NCI-H1694 treated with DMSO at 0.1 percent for 48 hours (cell line): Measurements from ENCODE around the gene SLC6A13.
"Not testable (repeated sequence)": the region's sequence is repeated elsewhere in the genome, so short reads cannot be mapped to it uniquely, and the experiment has no call there.

ENCODE experiments used
- DNase-seq: peaks from one replicate; lab custom pipeline; 2025; lab: John Stamatoyannopoulos, UW

The SLC6A13 gene

DNA sequence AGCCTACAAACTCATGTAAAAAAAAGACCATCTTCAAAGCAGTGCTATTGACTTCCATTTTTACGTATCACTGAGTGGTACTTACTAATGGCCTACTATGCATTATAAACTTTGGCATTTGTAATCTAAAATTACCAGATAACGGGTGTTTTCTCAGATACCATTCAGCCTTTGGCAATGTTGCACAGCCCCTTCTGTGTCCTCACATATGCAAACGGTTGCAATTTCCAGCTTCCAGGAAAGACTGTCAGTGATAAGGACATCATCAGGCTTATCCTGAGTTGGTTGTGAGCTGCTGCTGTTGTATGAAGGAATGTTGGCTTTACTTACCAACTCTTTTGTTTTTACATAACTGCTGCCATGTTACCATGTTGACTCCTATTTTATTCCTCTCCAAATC lies 1.6 kb upstream of the SLC6A13 start:
- no peak for DNase-seq

DNA sequence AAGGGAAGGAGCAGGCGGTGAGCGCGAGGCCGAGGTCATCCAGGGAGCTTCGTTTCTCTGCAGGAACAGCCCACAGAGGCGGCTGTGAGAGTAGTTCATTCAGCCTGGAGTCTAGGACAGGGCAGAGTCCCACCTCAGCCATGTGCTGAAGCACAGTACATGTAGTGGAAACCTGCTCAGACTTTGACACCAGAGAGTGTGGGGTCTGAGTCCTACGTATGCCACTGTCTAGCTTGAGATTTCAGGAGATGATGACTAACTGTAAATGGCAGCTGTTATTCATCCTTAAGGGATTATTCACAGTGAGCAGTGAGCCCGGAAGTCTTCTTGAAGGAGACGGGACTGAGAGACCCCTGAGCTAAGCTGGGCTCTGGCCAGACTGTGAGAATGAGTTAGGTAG lies 938 bp upstream of the SLC6A13 start:
- DNase-seq: no peak

- DNase-seq: no peak
Measured at GRCh38 chr12:262113-262512, 523 bp downstream of the SLC6A13 start.

GRCh38 chr12:257521-258321 lies 4.9 kb downstream of the SLC6A13 start:
- DNase-seq: no peak

- no peak for DNase-seq
Measured at GRCh38 chr12:256958-257357, 5.7 kb downstream of the SLC6A13 start.

GRCh38 chr12:256225-256624 lies 6.4 kb downstream of the SLC6A13 start:
- no peak for DNase-seq

DNA sequence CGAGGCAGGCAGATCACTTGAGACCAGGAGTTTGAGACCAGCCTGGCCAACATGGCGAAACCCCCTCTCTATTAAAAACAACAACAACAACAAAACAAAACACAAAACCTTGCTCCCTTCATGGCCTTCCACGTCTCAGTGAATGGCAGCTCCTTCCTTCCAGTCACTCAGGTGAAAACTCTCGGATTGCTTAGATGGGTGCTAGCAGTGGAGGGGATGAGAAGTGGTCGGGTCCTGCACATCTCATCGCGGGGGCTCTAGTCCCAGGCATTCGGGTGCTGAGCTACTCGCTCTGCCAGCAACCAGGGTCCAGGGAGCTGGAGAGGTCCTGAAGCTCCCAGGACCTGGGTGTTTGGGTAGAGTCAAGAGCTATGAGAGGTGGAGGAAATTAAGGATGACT lies 7.7 kb downstream of the SLC6A13 start:
- DNase-seq: no peak

DNA sequence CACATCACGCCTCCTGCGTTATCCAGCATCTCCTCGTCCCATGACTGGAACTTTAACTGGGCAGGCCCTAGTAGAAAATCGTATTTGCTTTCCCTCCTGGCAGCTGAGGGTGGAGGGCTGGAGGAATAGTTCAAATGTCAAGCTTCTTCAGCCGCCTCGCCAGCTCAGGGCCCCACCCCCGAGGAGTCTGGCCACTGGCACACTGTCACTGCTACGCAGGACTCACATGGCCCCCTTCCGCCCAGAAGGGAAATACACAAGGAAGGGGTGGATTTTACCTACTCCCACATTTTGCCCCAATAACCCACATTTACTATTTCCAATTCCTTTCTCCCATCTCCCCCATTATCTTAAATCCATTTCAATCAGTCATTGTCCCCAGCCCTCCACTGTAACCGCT lies 8.6 kb downstream of the SLC6A13 start:
- no peak for DNase-seq

- no peak for DNase-seq
Measured at GRCh38 chr12:253116-253831, 9.4 kb downstream of the SLC6A13 start.

DNA sequence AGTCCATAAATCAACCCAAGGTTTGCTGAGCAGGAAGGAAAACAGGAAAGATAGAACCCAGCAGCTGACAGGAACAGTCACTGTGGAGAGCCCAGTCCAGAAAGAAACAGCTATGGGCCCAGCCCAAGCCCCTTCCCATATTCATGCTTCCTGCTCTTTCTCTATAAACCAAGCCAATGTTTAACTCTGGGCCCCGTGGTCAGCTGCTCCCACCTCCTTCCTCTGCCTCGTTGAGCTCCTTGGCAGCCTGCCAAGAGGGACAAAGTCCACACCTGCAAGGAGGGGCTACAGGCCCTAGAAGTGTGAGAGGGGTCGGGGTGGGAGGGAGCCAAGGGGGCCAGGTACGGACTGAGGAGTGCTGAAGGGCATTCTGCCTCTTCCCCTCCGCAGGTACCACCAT lies 10.0 kb downstream of the SLC6A13 start:
- DNase-seq: no peak

- DNase-seq: no peak
Measured at GRCh38 chr12:247271-247670, 15.4 kb downstream of the SLC6A13 start.

DNA sequence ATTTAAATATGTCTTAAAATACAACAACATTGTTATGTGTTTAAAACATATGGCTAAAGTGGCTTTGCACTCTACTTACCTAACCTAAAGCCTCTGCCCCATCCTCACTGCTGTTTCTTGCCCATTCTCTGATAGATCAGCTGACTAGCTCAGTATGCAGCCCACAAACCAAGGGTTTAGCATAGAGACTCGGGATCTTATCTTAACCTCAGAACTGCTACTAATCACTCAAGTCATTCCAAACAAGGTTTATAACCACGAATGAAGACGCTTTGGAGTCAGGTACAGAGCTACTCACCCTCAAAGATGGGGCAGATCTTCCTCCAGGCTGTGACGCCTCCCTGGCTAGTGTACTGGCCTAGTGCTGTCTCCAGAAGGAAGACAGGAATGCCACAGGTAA lies 19.3 kb downstream of the SLC6A13 start:
- no peak for DNase-seq

GRCh38 chr12:242496-242895 lies 20.1 kb downstream of the SLC6A13 start:
- DNase-seq: no peak

GRCh38 chr12:241266-241665 lies 21.4 kb downstream of the SLC6A13 start:
- no peak for DNase-seq

DNA sequence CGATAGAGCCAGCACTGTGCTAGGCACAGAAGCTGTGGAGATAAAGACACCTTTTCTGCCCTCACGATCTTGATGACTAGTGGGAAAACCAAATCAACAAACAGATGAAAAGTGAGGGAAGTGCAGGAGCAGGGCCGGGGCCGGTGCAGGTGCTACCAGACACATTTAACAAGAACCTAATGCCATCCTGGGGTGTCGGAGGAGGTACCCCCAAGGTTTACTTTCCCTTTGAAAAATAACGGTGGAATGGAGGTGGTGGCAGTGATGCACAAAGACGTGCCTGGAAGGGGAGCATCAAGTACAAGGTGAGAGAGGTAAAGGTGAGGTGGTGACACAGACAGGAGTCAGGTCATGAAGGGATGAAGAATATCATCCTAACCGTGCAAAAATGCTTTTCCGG lies 22.1 kb downstream of the SLC6A13 start:
- DNase-seq: no peak

- no peak for DNase-seq
Measured at GRCh38 chr12:238736-239398, 23.8 kb downstream of the SLC6A13 start.

DNA sequence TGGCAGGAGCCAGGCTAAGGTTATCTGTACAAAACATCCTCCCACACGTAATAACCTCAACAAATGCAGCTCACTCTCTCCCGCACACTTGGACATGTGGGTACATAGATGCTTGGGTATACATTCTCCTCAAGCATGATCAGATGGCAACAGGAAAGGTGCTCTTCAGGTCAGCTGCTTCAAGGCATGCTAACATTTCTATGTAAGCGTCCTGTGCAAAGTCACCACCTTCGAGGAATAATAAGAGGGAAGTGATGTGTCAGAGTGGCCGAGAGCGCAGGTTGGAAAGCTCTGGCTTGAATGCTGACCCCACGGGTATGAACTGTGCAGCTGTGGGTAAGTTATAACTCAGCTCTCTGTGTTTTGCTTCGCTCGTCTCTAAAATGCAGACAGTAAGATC lies 24.5 kb downstream of the SLC6A13 start:
- no peak for DNase-seq

- DNase-seq: no peak
Measured at GRCh38 chr12:237026-237815, 25.4 kb downstream of the SLC6A13 start.

GRCh38 chr12:236445-236844 lies 26.2 kb downstream of the SLC6A13 start:
- no peak for DNase-seq

GRCh38 chr12:235967-236366 lies 26.7 kb downstream of the SLC6A13 start:
- not testable (repeated sequence) for DNase-seq

DNA sequence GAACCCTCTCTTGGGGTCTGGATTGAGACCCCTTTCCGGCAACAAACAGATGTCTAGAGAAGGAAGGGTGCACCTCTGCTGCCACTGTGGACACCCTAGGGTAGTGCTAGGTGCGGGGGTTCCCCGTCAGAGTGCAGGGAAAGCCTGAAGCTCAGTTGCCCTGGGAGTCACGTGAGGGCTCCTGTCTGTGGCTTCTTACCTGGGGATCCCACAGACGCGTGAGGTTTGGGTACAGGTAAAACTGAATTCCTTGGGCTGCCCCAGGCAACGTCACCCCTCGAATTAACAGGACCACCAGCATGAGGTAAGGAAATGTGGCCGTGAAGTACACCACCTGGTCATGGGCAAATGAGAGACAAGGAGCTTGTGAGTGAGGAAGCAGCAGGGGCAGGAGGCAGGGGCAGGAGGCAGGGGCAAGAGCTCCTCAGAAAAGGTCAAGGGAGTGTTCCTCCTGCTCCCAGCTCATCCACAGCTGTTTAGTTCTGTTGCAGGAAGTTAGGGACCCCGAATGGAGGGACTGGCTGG lies 27.7 kb downstream of the SLC6A13 start:
- no peak for DNase-seq

DNA sequence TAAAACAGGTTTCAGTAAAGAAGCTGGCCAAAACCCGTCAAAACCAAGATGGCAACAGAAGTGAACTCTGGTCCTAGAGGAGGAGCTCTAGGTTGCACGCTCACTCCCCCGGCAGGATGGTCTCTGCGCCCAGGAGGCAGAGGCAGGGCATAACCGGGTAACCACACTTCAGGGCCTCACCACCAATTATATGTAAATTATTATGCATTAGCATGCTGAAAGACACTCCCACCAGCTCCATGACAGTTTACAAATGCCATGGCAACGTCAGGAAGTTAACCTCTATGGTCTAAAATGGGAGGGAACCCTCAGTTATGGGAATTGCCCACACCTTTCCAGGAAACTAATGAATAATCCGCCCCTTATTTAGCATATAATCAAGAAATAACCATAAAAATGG lies 28.6 kb downstream of the SLC6A13 start:
- no peak for DNase-seq
